Osteoblast (primary cell): ENCODE data around the gene MR1. TPM values are rescaled to one million over a fixed set of nuclear protein-coding genes. Genes with fewer than 3 reads are reported as not detected.

Experiments
- DNase-seq: peaks from one replicate; pipeline ENCODE4 v3.0.0; 2011; ENCODE audit warnings: low spot score, mixed read lengths; ENCODE audit not compliant: insufficient read length; ENCODE audit errors: missing footprints
- H2AFZ ChIP-seq: 2 replicates; pipeline ENCODE4 v1.6.0; 2011; ENCODE audit warnings: mild to moderate bottlenecking, low read length
- H3K27ac ChIP-seq: 2 replicates; pipeline ENCODE4 v1.5.1; 2011; ENCODE audit warnings: mild to moderate bottlenecking, low read depth, low read length, moderate library complexity
- H3K27me3 ChIP-seq: 2 replicates; pipeline ENCODE4 v1.6.0; 2012; ENCODE audit warnings: mild to moderate bottlenecking, control low read depth, inconsistent platforms, low read length, moderate library complexity; ENCODE audit not compliant: insufficient read depth
- H3K36me3 ChIP-seq: 2 replicates; pipeline ENCODE4 v1.5.1; 2011; ENCODE audit warnings: mild to moderate bottlenecking, low read length, control low read depth, moderate library complexity; ENCODE audit not compliant: insufficient read depth
- H3K4me1 ChIP-seq: 2 replicates; pipeline ENCODE4 v1.5.1; 2011; ENCODE audit warnings: mild to moderate bottlenecking, low read length, control low read depth, moderate library complexity; ENCODE audit not compliant: insufficient read depth
- H3K4me2 ChIP-seq: 2 replicates; pipeline ENCODE4 v1.6.0; 2011; ENCODE audit warnings: mild to moderate bottlenecking, low read length; ENCODE audit not compliant: insufficient read depth
- H3K4me3 ChIP-seq: fragments of 200-600 bp; sonication (generic); 3 replicates; pipeline ENCODE4 v1.5.1; 2012; ENCODE audit warnings: mild to moderate bottlenecking, low read length, inconsistent platforms; ENCODE audit not compliant: insufficient read depth
- H3K79me2 ChIP-seq: 2 replicates; pipeline ENCODE4 v1.6.0; 2012; ENCODE audit warnings: mild to moderate bottlenecking, low read length, control low read depth, inconsistent platforms; ENCODE audit not compliant: insufficient read depth
- H3K9me3 ChIP-seq: 2 replicates; pipeline ENCODE4 v1.5.1; 2011; ENCODE audit warnings: low read depth, low read length, control low read depth
- H4K20me1 ChIP-seq: 2 replicates; pipeline ENCODE4 v1.6.0; 2012; ENCODE audit warnings: mild to moderate bottlenecking, low read length, control low read depth; ENCODE audit not compliant: insufficient read depth
- CTCF ChIP-seq: IDR thresholded peaks from 2 replicates; pipeline ENCODE4 v1.5.1; 2011; ENCODE audit warnings: mild to moderate bottlenecking, low read depth, low read length, moderate library complexity; ENCODE audit errors: extremely low read depth
- total RNA-seq: library from RNA; depleted of rRNA; stranded (reverse); fragments of >200 nt; gene quantifications from 2 replicates; pipeline ENCODE4 v1.2.3, GENCODE V29; 2012

The MR1 gene
- total RNA-seq, 1 donor: 29.3 TPM

- TF ChIP-seq CTCF: no peak
- no peaks in the 10 kb centered on the region for H3K36me3 ChIP-seq
- H3K79me2 ChIP-seq: no peaks in the 10 kb centered on the region
- H3K4me3 ChIP-seq: no peak overlapping the region
- no peak for DNase-seq
- no peaks in the 10 kb centered on the region for H3K27me3 ChIP-seq
- H3K4me2 ChIP-seq: no peak overlapping the region
- H3K27ac ChIP-seq: no peak overlapping the region
- peaks cover 32% of the 10 kb centered on the region for H3K4me1 ChIP-seq
- no peaks in the 10 kb centered on the region for H3K9me3 ChIP-seq
- no peak overlapping the region for H2AFZ ChIP-seq
- no peaks in the 10 kb centered on the region for H4K20me1 ChIP-seq
Measured at GRCh38 chr1:181106479-181106878, 72.7 kb downstream of the MR1 start.

- no peaks in the 10 kb centered on the region for H3K79me2 ChIP-seq
- no peak overlapping the region for H3K27ac ChIP-seq
- peaks cover 32% of the 10 kb centered on the region for H3K4me1 ChIP-seq
- no peak overlapping the region for H3K4me3 ChIP-seq
- no peaks in the 10 kb centered on the region for H4K20me1 ChIP-seq
- no peaks in the 10 kb centered on the region for H3K27me3 ChIP-seq
- H3K9me3 ChIP-seq: no peaks in the 10 kb centered on the region
- H3K36me3 ChIP-seq: no peaks in the 10 kb centered on the region
- DNase-seq: no peak
- H2AFZ ChIP-seq: no peak overlapping the region
- H3K4me2 ChIP-seq: no peak overlapping the region
- no peak for TF ChIP-seq CTCF
Measured at GRCh38 chr1:181107711-181108110, 73.9 kb downstream of the MR1 start.

GRCh38 chr1:181108304-181108867 lies 74.6 kb downstream of the MR1 start:
- peaks cover 33% of the 10 kb centered on the region for H3K4me1 ChIP-seq

DNA sequence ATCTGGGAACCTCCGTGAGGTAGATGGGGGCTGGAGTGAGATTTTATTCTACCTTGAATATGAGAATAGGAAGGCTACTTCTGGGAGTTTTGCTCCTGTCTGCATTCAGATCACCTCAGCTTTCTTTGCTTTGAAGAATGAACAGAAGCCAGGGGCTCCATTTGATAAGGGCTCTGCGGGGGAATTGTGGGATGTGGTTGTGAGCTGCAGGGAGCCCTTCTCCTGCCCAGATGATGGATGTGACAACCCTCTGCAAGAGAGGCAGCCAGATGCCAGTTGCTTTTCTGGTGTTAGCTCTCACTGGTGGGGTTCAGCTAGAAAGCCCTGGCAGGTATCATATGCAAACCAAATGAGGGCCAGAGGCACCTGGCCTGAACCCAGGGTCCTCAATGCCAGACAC lies 76.2 kb downstream of the MR1 start:
- peaks cover 26% of the 10 kb centered on the region for H3K4me1 ChIP-seq
- H3K4me2 ChIP-seq: no peak overlapping the region
- H3K27ac ChIP-seq: no peak overlapping the region
- H3K9me3 ChIP-seq: no peaks in the 10 kb centered on the region
- H2AFZ ChIP-seq: no peak overlapping the region
- H3K27me3 ChIP-seq: no peaks in the 10 kb centered on the region
- DNase-seq: no peak
- H3K79me2 ChIP-seq: no peaks in the 10 kb centered on the region
- no peak overlapping the region for H3K4me3 ChIP-seq
- no peaks in the 10 kb centered on the region for H3K36me3 ChIP-seq
- H4K20me1 ChIP-seq: no peaks in the 10 kb centered on the region
- no peak for TF ChIP-seq CTCF

More at GRCh38 chr1:181108304-181108867, 74.6 kb downstream of the MR1 start:
- H3K79me2 ChIP-seq: no peaks in the 10 kb centered on the region
- no peaks in the 10 kb centered on the region for H3K27me3 ChIP-seq
- H3K36me3 ChIP-seq: no peaks in the 10 kb centered on the region
- no peak overlapping the region for H3K4me2 ChIP-seq
- no peaks in the 10 kb centered on the region for H4K20me1 ChIP-seq
- H2AFZ ChIP-seq: no peak overlapping the region
- H3K9me3 ChIP-seq: no peaks in the 10 kb centered on the region
- DNase-seq: no peak
- TF ChIP-seq CTCF: no peak
- H3K27ac ChIP-seq: no peak overlapping the region
- no peak overlapping the region for H3K4me3 ChIP-seq

Other genes with a start within 250 kb of the MR1 start
- gene KIAA1614, start 121.1 kb upstream of the MR1 start, total RNA-seq: 11.8 and 12.7 TPM in 2 replicates
- gene STX6, start 11.1 kb upstream of the MR1 start, total RNA-seq: 27.1 and 32.2 TPM in 2 replicates
- gene IER5, start 54.7 kb downstream of the MR1 start, total RNA-seq: 16.2 and 17.4 TPM in 2 replicates